IPS-18a (cell line): ENCODE data around the gene DMD.
"Not testable (repeated sequence)": the region's sequence is repeated elsewhere in the genome, so short reads cannot be mapped to it uniquely, and the experiment has no call there.

ENCODE experiments used
- H3K27ac ChIP-seq: one replicate; pipeline ENCODE4 v1.5.1; 2013; ENCODE audit warnings: low read length
- H3K27me3 ChIP-seq: one replicate; pipeline ENCODE4 v1.6.1; 2013; ENCODE audit warnings: mild to moderate bottlenecking, low read length; ENCODE audit not compliant: control insufficient read depth, insufficient read depth
- H3K36me3 ChIP-seq: one replicate; pipeline ENCODE4 v1.6.1; 2013; ENCODE audit warnings: low read depth, low read length; ENCODE audit not compliant: control insufficient read depth
- H3K4me1 ChIP-seq: one replicate; pipeline ENCODE4 v1.6.1; 2013; ENCODE audit warnings: low read depth, low read length; ENCODE audit not compliant: control insufficient read depth
- H3K4me3 ChIP-seq: one replicate; pipeline ENCODE4 v1.5.1; 2013; ENCODE audit warnings: low read length
- H3K9ac ChIP-seq: one replicate; pipeline ENCODE4 v1.6.1; 2013; ENCODE audit warnings: mild to moderate bottlenecking, low read length, moderate library complexity
- H3K9me3 ChIP-seq: one replicate; pipeline ENCODE4 v1.6.1; 2013; ENCODE audit warnings: low read depth, low read length; ENCODE audit not compliant: control insufficient read depth

DMD gene

DNA sequence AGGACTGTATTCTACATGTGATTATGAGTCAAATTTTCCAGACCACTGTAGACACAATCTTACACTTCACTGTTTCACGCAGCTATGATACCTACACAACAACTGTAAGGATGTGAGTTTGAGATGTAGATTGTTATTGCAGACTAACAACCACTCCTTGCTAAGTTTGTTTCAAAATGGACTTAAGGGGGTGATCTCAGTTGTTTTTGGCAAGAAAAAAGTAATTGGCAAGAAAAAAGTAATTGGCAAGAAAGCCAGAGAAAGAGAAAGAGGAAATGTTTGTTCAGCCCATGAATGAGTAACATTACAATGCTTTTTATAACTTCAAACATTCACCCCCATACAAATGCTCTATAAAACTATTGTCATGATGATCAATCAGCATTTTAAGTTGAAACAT lies 466.4 kb downstream of the DMD start:
- H3K4me1 ChIP-seq, result no peaks in the 10 kb centered on the region
- H3K9ac ChIP-seq, result no peak overlapping the region
- H3K27me3 ChIP-seq, result no peaks in the 10 kb centered on the region
- H3K36me3 ChIP-seq, result no peaks in the 10 kb centered on the region
- H3K9me3 ChIP-seq, result no peaks in the 10 kb centered on the region
- H3K27ac ChIP-seq, result no peak overlapping the region
- no peak overlapping the region for H3K4me3 ChIP-seq

DNA sequence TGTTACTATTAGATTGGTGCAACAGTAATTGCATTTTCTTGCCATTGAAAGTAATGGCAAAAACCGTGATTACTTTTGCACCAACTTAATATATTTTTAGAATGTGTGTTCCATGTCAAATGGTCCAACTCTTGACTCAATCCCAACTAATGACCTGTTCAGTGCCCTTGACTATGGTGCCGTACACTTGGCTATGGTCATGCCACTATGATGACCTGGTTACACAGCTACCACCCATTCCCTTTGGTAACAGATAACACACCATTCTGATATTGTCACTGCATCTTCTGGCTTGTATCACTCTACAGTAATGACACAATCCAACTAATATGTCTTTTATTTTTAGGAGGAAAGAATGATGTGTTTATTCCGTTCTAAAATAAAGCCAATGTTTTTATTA lies 469.4 kb downstream of the DMD start:
- Histone ChIP-seq H3K36me3 (no peaks in the 10 kb centered on the region), H3K9me3 (no peaks in the 10 kb centered on the region), H3K9ac (no peak overlapping the region), H3K4me3 (no peak overlapping the region), H3K4me1 (no peaks in the 10 kb centered on the region), H3K27ac (no peak overlapping the region), H3K27me3 (no peaks in the 10 kb centered on the region)

DNA sequence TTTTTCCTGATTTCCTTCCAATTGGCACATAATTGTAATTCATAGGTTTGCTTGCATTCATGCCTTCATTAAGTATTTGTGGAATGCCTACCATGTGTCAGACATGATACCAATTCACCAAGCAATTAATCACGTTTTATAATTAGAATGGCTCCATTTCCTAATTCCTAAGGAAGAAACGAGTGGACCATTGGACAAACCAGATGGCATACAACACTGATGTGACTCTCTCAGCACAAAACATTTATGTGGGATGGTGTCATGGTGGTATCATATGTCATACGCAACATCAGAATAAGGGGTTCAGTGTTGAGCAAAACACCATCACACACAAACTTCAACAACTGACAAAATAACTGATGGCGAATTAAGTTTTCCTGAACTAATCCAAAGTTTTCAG lies 502.8 kb downstream of the DMD start:
- peaks cover 6% of the 10 kb centered on the region for H3K4me1 ChIP-seq
- H3K27ac ChIP-seq, result no peak overlapping the region
- no peaks in the 10 kb centered on the region for H3K9me3 ChIP-seq
- H3K4me3 ChIP-seq, result no peak overlapping the region
- H3K9ac ChIP-seq, result no peak overlapping the region
- H3K27me3 ChIP-seq, result no peaks in the 10 kb centered on the region
- H3K36me3 ChIP-seq, result no peaks in the 10 kb centered on the region

DNA sequence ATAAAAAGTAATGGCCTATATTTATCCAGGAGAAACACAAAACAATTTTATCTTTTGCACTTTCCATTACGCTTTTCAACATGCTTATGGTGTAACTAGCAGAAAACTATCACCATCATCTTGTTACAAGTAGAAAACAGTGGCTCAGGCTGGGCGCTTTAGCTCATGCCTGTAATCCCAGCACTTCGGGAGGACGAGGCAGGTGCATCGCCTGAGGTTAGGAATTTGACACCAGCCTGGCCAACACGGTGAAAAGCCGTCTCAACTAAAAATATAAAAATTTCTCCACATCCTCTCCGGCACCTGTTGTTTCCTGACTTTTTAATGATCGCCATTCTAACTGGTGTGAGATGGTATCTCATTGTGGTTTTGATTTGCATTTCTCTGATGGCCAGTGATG lies 506.0 kb downstream of the DMD start:
- not testable (repeated sequence) for H3K9ac ChIP-seq, H3K4me1 ChIP-seq, H3K27me3 ChIP-seq, H3K36me3 ChIP-seq, H3K4me3 ChIP-seq, H3K27ac ChIP-seq, H3K9me3 ChIP-seq

DNA sequence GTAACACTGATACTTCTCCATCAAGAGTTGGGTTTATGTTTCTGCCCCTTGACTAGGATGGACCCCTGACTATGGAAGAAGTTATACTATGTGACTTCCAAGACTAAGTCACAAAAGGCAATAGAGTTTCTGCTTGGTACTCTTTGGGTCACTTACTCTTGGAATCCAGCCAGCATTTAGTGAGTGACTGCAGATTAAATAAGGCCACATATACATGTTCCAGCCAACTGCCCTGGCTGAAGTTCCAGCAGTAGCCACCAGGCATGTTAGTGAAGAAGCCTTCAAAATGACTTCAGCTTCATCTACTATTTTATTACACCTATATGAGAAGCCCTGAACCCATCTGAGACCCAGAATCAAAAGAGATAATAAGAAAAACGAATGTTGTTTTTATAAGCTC lies 524.0 kb downstream of the DMD start:
- H3K36me3 ChIP-seq, result no peaks in the 10 kb centered on the region
- no peaks in the 10 kb centered on the region for H3K4me1 ChIP-seq
- H3K27ac ChIP-seq, result no peak overlapping the region
- no peaks in the 10 kb centered on the region for H3K9me3 ChIP-seq
- no peaks in the 10 kb centered on the region for H3K27me3 ChIP-seq
- no peak overlapping the region for H3K4me3 ChIP-seq
- no peak overlapping the region for H3K9ac ChIP-seq

DNA sequence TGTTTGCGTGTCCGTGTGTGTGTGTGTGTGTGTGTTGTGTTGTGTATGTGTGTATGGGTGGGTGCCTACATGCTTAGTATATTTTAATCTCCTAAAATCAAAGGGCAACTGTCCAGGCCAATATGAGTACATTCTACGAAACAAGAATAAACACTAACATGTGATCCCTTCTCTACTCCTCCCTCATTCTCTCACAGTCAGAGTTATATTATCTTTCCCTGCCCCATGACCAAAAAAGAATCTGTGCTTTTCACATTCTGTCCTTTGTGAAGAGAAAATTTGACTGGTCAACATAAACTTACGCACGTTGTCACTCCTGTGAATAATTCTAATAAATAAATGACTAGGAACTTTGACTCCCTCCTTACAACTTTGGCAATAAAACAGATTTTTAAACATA lies 532.9 kb downstream of the DMD start:
- no peaks in the 10 kb centered on the region for H3K27me3 ChIP-seq
- H3K27ac ChIP-seq, result no peak overlapping the region

DNA sequence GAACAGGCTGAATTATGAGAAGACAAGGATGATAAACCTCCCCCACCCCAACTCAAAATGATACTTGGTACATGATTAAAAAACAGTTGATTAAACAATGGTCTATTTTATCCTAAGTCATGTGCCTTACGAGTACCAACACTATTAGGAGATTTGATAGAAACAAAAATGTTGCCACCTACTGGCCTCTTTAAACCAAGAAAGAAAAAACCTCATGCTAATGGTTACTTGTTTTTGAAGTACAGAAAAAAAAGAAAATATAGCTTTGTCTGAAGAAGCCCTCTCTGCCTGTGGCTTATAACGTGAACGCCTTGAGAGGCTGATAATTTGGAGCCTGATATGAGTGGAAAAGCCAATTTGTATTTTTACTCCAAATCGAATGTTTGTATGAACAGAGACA lies 538.2 kb downstream of the DMD start:
- H3K4me3 ChIP-seq, result no peak overlapping the region
- no peaks in the 10 kb centered on the region for H3K9me3 ChIP-seq
- H3K27ac ChIP-seq, result no peak overlapping the region
- no peaks in the 10 kb centered on the region for H3K4me1 ChIP-seq
- no peaks in the 10 kb centered on the region for H3K36me3 ChIP-seq
- no peaks in the 10 kb centered on the region for H3K27me3 ChIP-seq
- no peak overlapping the region for H3K9ac ChIP-seq

More for the DNA sequence above, 532.9 kb downstream of the DMD start:
- no peaks in the 10 kb centered on the region for H3K9me3 ChIP-seq
- H3K36me3 ChIP-seq, result no peaks in the 10 kb centered on the region
- H3K4me1 ChIP-seq, result no peaks in the 10 kb centered on the region
- H3K9ac ChIP-seq, result no peak overlapping the region
- H3K4me3 ChIP-seq, result no peak overlapping the region

DNA sequence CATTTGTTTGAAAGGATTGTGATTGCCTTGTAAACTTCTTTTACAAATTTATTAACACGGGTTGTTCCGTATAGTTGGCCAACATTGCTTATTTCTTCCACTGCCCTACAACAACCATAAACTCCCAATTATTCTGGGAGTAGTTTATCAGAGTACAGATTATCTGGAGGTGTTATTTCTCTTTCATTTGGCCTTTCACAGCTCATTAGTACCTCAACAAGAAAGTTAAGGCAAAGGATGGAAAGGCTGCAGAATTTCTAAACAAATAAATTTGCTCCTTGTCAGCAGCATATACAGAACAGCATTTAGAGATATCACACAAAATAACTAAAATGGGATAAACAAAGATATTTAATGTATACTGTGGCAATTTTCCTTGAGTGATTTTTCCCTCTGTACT lies 548.8 kb downstream of the DMD start:
- H3K27me3 ChIP-seq, result no peaks in the 10 kb centered on the region
- no peak overlapping the region for H3K27ac ChIP-seq
- no peaks in the 10 kb centered on the region for H3K9me3 ChIP-seq
- no peak overlapping the region for H3K4me3 ChIP-seq
- no peaks in the 10 kb centered on the region for H3K4me1 ChIP-seq
- no peaks in the 10 kb centered on the region for H3K36me3 ChIP-seq
- H3K9ac ChIP-seq, result no peak overlapping the region

DNA sequence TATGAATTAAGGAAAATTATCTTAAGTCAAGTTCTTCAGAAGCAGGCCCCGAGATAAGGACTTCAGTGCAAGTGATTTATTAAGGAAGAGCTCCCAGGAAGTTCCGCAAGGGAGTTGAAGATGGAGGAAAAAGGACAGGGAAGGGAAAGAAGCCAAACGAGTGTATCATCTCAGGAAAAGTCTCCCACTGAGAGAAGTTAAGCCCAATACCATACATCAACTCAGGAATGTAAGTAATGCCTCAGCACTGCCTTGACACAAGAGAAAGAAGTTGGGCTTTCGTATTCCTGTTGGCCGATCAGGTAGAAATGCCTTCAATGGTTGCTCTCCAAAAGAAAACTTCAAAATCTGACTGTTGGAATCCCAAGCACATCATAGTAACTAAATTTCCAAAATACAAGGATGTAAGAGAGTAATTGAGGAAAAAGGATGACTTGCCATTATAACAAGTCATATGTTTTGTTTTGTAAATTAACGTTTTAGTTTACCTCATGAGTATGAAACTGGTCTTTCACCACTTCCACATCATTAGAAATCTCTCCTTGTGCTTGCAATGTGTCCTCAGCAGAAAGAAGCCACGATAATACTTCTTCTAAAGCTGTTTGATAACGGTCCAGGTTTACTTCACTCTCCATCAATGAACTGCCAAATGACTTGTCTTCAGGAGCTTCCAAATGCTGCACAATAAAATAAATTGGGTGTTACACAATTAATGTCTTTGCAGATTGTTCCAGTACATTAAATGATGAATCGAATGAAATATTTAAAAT lies 566.7 kb downstream of the DMD start:
- Histone ChIP-seq H3K27ac (no peak overlapping the region), H3K36me3 (no peaks in the 10 kb centered on the region), H3K4me1 (peaks cover 8% of the 10 kb centered on the region), H3K9ac (no peak overlapping the region), H3K4me3 (no peak overlapping the region), H3K9me3 (no peaks in the 10 kb centered on the region), H3K27me3 (no peaks in the 10 kb centered on the region)

DNA sequence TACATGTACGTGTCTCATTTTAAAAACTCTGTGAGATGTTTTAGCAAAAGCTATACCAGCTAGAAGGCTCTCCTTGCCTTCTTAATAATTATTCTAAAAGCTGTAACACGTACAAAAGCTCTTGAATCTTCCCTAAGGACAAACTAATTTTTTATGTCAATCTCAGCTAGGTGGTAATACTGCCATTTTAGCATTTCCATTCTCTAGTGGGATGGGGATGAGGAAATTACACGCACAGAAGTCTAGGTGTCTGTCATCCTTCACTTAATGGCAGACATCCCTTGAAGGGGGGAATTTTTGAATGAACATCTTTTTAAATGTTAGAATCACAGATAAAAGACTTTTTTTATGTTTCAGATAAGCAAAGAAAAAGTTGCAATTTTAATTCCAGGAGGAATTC lies 569.1 kb downstream of the DMD start:
- H3K9ac ChIP-seq, result no peak overlapping the region
- no peaks in the 10 kb centered on the region for H3K36me3 ChIP-seq
- H3K4me1 ChIP-seq, result peaks cover 8% of the 10 kb centered on the region
- H3K9me3 ChIP-seq, result no peaks in the 10 kb centered on the region
- no peaks in the 10 kb centered on the region for H3K27me3 ChIP-seq
- H3K4me3 ChIP-seq, result no peak overlapping the region
- H3K27ac ChIP-seq, result no peak overlapping the region

DNA sequence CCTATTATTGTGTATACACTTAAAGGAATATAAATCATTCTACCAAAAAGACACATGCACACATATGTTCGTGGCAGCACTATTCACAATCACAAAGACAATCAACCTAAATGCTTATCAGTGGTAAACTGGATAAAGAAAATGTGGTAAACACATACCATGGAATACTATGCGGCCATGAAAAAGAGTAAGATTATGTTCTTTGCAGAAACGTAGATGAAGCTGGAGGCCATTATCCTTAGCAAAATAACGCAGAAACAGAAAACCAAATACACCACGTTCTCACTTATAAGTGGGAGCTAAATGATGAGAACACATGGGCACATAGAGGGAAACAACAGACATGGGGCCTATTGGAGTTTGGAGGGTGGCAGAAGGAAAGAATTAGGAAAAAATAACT lies 593.2 kb downstream of the DMD start:
- H3K4me3 ChIP-seq, result no peak overlapping the region
- no peaks in the 10 kb centered on the region for H3K27me3 ChIP-seq
- H3K4me1 ChIP-seq, result peaks cover 4% of the 10 kb centered on the region
- no peaks in the 10 kb centered on the region for H3K9me3 ChIP-seq
- no peak overlapping the region for H3K27ac ChIP-seq
- H3K9ac ChIP-seq, result no peak overlapping the region
- H3K36me3 ChIP-seq, result no peaks in the 10 kb centered on the region

DNA sequence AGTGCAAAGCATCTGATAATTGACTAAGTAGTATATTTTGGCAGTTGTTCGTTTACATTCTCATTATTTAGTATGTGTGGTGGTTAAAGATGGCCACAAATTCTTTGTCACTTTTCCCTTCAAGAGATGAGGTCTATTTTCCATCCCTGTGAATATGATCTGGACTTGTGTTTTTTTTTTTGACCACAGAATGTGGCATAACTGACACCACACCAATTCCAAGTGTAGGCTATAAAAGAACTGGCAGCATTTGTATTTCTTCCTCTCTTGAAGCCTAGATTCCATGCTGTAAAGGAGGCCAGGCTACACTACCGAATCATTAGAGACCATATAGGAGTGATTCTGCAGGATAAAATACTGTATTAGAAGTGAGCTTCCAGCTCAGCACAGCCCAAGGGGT lies 596.6 kb downstream of the DMD start:
- Histone ChIP-seq H3K4me1 (no peaks in the 10 kb centered on the region), H3K4me3 (no peak overlapping the region), H3K27me3 (no peaks in the 10 kb centered on the region), H3K27ac (no peak overlapping the region), H3K36me3 (no peaks in the 10 kb centered on the region), H3K9me3 (no peaks in the 10 kb centered on the region), H3K9ac (no peak overlapping the region)
